GM18870 (cell line): ENCODE measurements around the gene DSCAM.

ENCODE experiments used
- ATAC-seq: cut with Tn5 transposase; IDR thresholded peaks from one replicate; pipeline ENCODE4 v1.9.1; 2021; ENCODE audit warnings: moderate library complexity; ENCODE audit not compliant: unreplicated experiment

Gene DSCAM

GRCh38 chr21:40717028-40717427 is 129.9 kb downstream of the DSCAM start:
- no peak for ATAC-seq

DNA sequence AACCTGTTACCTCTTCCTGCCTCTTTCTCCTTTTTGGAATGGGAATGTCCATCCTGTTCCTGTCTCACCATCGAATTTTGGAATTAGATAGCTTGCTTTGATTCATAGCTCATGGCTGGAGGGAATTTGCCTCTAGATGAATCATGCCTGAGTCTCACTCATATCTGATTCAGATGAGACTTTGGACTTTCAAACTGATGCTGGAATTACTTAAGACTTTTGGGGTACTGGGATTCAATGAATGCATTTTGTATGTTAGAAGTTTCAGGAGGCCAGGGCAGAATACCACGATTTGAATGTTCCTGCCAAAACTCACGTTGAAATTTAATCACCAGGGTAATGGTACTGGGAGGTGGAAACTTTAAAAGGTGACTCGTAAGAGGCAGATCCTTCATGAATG is 132.4 kb downstream of the DSCAM start:
- no peak for ATAC-seq

DNA sequence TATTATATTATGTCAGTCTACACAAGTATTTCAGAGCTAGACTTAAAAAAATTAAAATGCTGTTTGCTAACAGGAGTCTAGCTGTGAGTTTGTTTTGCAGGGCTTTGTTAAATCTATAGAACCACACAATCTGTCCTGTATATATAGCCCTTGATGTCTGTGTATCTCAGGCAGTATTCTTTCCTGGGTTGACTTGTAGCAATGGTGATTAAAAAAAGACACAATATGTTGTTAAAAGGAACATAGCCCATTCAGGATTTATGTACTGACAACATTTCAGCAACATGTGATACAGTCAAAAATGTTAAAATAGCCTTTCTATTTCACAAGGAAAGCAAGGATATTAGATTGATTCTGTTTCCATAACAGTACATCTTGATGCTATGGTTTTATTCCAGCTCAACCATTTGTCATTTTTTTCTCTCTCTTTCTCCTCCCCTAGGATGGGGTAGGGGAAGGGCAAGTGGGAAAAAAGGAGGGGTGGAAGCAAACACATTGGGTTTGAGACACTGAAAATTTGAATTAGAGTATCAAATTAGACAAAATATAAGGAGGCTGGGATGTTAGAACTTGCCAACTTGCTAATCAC is 139.2 kb downstream of the DSCAM start:
- no peak for ATAC-seq

- no peak for ATAC-seq
Observed at GRCh38 chr21:40706806-40707655, 139.9 kb downstream of the DSCAM start.

- no peak for ATAC-seq
Observed at GRCh38 chr21:40706176-40706575, 140.8 kb downstream of the DSCAM start.

DNA sequence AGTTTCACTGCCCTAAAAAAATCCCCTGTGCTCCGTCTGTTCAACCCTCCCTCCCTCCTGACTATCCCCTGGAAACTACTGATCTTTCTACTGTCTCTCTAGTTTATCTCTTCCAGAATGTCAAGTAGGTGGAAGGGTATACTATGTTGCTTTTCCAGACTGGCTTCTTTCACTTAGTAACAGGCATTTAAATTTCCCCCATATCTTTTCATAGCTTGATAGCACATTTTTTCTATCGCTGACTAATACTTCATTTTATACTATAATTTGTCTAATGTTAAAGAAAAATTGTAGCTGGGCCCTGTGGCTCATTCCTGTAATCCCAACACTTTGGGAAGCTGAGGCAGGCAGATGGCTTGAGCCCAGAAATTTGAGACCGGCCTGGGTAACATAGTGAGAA is 142.8 kb downstream of the DSCAM start:
- no peak for ATAC-seq

DNA sequence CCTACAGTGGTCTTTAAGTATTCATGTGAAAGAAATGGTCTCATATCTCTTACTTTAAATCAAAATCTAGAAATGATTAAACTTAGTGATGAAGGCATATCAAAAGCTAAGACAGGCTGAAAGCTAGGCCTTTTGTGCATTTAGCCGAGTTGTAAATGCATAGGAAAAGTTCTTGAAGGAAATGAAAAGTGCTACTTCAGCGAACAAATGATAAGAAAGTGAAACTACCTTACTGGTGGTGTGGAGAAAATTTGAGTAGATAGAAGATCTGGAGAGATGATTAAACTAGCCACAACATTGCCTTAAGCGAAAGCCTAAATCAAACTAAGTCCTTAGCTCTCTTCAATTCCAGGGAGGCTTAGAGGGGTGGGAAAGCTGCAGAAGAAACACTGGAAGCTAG is 147.6 kb downstream of the DSCAM start:
- no peak for ATAC-seq

DNA sequence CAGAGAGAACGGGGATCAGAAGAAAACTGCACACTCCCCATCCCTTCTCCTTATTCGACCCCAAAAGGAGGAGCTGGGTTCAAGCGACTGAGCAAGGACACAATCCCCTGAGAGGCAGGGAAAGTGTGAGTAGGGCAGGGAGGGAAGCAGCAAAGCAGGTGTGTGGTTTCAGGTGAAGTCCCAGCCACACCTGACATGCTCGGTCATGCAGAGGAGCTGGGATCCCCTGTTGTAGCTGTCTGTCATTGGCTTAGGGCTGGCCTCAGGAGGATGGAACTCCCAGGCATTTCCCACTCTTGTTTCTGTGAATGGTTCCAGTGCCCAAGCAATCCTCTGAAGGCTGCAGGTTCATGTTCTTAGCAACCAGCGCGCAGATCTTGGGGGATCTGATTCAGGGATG is 150.7 kb downstream of the DSCAM start:
- ATAC-seq, result no peak

GRCh38 chr21:40689840-40690360 is 157.1 kb downstream of the DSCAM start:
- no peak for ATAC-seq

DNA sequence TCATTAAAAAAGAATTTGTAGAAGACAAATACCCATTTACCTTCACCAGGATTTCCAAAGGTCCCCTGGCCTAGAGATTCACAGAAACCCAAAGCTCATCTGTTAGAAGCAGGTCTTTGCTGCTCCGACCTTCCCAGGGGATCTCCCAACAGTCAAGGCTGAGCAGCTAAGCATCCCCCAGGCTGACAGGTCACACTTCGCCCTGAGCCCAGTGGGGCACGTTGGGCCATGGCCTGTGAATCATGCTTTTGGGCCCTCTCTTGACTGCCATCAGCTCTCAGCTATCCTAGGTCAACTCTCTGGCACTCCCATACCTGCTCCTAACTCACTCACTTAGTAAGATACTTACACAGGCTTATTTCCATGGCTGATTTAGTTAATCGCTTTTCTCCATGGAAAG is 157.7 kb downstream of the DSCAM start:
- no peak for ATAC-seq

- no peak for ATAC-seq
Observed at GRCh38 chr21:40688106-40688864, 158.7 kb downstream of the DSCAM start.

DNA sequence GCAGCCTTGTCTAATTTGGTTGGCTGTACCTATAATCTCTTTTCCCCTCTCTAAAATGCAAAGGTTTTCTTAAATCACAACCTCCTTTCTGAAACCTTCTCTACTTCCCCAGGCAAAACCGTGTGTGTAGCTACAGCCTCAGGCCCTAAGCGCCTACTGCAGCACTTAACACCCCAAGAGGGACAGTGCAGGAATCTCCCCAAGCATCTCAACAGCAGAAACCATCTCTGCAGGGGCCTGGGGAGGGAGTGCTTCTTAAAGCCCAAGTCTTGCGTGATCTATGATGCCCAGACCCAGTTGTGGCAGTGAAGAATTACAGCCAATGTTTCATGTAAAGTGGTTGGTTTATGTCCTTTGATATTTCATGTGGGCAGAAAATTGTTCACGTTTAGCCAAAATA is 159.3 kb downstream of the DSCAM start:
- ATAC-seq, result no peak

GRCh38 chr21:40686526-40686925 is 160.4 kb downstream of the DSCAM start:
- no peak for ATAC-seq

DNA sequence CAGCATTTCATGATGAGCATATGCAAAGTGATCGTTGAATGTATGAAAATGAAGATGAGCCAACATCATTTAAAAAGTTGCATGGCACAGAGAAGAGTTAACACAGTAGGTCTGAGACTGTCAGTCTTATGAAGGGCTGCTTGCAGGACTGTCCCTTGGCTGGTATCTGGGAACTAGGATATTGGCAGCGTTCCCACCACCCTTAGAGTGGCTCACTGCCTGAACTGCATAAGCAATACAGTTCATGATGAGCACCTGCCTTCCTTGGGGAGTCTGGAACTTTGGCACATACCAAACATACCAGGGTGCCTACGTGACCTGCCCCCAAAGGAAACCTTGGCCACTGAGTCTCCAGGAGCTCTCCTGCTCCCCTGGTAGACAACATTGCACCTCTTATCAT is 161.8 kb downstream of the DSCAM start:
- ATAC-seq, result no peak

DNA sequence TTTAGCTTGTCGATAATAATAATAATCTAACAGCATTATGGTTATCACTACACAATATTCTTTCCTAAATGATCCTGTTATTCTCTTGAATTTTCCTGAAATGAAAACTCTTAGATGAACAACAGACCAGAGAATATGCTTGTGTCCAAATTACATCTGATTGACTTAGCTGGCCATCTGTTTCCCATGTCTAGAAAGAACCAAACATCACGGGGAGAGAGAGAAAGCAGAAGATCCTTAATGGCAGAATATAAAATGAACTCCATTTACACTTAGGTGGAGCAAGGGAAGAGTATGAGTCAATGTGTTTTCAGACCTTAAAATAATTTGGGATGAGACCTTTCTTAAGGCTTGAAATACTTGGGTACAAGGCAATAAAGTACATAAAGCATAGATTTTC is 162.2 kb downstream of the DSCAM start:
- ATAC-seq, result no peak

- ATAC-seq, result no peak
Observed at GRCh38 chr21:40683349-40683748, 163.6 kb downstream of the DSCAM start.

DNA sequence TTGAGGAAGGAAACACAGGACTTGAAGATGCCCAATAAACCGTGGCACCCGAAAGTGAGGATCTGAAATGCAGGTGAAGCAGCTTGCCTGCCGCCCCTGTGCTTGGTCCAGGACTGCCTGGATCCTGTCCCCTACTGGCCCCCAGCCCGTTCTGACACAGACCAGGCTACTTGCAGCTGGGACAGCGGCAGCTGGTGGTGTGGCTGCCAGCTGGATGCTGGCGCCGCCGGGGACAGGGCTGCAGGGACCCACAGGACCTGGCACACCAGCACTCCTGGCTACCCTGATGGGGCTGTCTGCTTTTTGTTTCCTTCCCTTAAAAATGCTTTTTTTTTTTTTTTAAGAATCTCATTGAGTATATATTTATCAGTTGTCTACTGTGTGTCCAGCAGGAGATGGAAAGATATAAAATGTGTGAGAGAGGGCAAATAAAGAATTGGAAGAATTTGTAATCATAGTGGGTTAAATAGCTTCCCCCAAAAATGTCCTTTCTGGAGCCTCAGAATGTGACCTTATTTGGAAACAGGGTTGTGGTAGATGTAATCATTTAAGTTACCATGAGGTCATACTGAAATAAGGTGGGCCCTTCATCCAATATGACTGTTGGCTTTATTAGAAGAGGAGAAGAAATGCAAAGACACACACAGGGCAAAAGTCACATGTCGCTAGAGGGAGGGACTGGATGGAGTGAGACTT is 165.6 kb downstream of the DSCAM start:
- no peak for ATAC-seq

GRCh38 chr21:40680311-40680710 is 166.6 kb downstream of the DSCAM start:
- ATAC-seq, result no peak

DNA sequence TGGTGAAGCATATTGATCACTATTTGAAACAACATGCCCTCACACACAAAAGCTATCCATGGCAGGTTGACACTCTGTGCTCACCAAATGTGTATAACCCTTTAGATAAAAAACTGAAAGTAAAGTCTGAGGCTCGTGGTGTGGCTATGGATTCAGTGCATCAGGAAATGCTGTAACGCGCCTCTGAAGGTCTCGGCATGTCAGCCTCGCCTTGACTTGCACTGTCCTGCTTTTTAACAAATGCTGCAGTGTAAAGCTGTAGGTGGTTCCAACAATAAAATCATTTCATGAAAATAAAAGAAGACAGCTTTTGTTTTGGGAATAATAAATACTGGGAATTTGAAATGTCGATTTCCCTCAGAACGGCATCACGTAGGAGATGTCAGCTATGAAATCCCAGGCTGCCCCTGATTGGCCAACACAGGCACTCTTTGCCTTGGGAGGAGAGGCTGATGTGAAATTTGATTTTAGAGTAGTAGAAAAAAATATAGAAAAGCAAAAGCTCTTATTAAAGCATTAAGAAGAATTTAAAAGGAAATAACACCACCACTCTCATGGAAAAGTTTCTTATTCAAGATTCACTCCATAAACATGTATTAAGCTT is 168.2 kb downstream of the DSCAM start:
- no peak for ATAC-seq

- no peak for ATAC-seq
Observed at GRCh38 chr21:40675017-40675416, 171.9 kb downstream of the DSCAM start.

DNA sequence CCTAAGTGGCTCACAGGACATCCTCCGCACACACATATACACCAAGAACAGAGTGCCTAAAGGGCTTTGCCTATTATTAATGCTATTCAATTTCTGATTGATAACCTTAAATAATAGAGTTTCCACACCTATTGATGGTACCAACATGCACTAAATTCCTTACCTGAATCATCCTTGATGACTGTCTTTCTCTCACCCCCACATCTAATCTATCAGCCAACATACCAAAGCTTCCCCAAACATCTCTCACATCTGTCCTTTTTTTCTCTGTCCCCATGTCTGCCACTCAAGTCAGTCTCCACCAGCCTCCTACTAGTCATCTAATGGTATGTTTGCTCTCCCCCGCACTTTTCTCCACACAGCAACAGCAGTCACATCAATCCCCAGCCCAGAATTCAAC is 174.4 kb downstream of the DSCAM start:
- no peak for ATAC-seq
